IMR-90 (cell line): ENCODE measurements around the gene RASGRF2. TPM values are rescaled to one million over a fixed set of nuclear protein-coding genes. Genes with fewer than 3 reads are reported as not detected.

Source experiments
- ATAC-seq: fragments of 200-7000 bp; cut with Tn5 transposase; 2 replicates; pipeline ENCODE4 v1.9.1; 2020; ENCODE audit warnings: low read depth, mild to moderate bottlenecking, moderate library complexity
- BruUV-seq: library from RNA; stranded (reverse); fragments of 400-500 nt; replicated peaks from 2 replicates; lab custom pipeline; 2021; lab: Mats Ljungman, UMichigan
- CTCF ChIA-PET: fragments of 300-600 bp; formaldehyde crosslinking; extraction: SDS; loops from one replicate; lab custom pipeline; 2021; ENCODE audit warnings: antibody characterized with exemption; lab: Yijun Ruan, JAX
- POLR2A ChIA-PET: fragments of 300-600 bp; sonication (Branson Sonifier 250); formaldehyde crosslinking; loops from one replicate; lab custom pipeline; 2022; ENCODE audit warnings: antibody characterized with exemption; ENCODE audit not compliant: unreplicated experiment; lab: Charles Lee
- DNase-seq: peaks from one replicate; pipeline ENCODE4 v3.0.0; 2013
- H2AFZ ChIP-seq: replicated peaks from 2 replicates; pipeline ENCODE3; 2013; ENCODE audit warnings: low read length, mild to moderate bottlenecking; ENCODE audit not compliant: poor library complexity
- H2AK5ac ChIP-seq: 2 replicates; pipeline ENCODE4 v1.6.1; 2013; ENCODE audit warnings: low read depth, low read length, inconsistent platforms
- H2AK9ac ChIP-seq: replicated peaks from 2 replicates; pipeline ENCODE3; 2013; ENCODE audit warnings: mild to moderate bottlenecking, low read depth, low read length, moderate library complexity; ENCODE audit not compliant: poor library complexity
- H2BK120ac ChIP-seq: 2 replicates; pipeline ENCODE4 v1.6.1; 2013; ENCODE audit warnings: low read depth, low read length, inconsistent platforms
- H2BK15ac ChIP-seq: 3 replicates; pipeline ENCODE4 v1.6.1; 2013; ENCODE audit warnings: low read depth, low read length, inconsistent platforms
- H2BK20ac ChIP-seq: 2 replicates; pipeline ENCODE4 v1.6.1; 2013; ENCODE audit warnings: low read depth, mild to moderate bottlenecking, inconsistent platforms, low read length, moderate library complexity
- H2BK5ac ChIP-seq: 2 replicates; pipeline ENCODE4 v1.6.1; 2013; ENCODE audit warnings: mild to moderate bottlenecking, low read depth, low read length, inconsistent platforms; ENCODE audit not compliant: poor library complexity, severe bottlenecking
- H3K14ac ChIP-seq: replicated peaks from 2 replicates; pipeline ENCODE4 v1.6.1; 2013; ENCODE audit warnings: low read depth, low read length, inconsistent platforms
- H3K18ac ChIP-seq: 2 replicates; pipeline ENCODE4 v1.6.1; 2013; ENCODE audit warnings: low read depth, low read length, control low read depth
- H3K23ac ChIP-seq: 2 replicates; pipeline ENCODE4 v1.6.1; 2013; ENCODE audit warnings: low read depth, low read length, inconsistent platforms
- H3K27ac ChIP-seq: 2 replicates; pipeline ENCODE4 v1.5.1; 2013; ENCODE audit warnings: mild to moderate bottlenecking, control low read depth, low read length; ENCODE audit not compliant: insufficient read depth
- H3K27me3 ChIP-seq: 2 replicates; pipeline ENCODE4 v1.6.1; 2013; ENCODE audit warnings: low read length; ENCODE audit not compliant: control insufficient read depth, insufficient read depth
- H3K36me3 ChIP-seq: 2 replicates; pipeline ENCODE4 v1.6.1; 2013; ENCODE audit warnings: low read length, mixed read lengths; ENCODE audit not compliant: control insufficient read depth, insufficient read depth
- H3K4ac ChIP-seq: 2 replicates; pipeline ENCODE4 v1.6.1; 2013; ENCODE audit warnings: low read depth, low read length, inconsistent platforms
- H3K4me1 ChIP-seq: 2 replicates; pipeline ENCODE4 v1.6.1; 2013; ENCODE audit warnings: low read length, mixed read lengths; ENCODE audit not compliant: control insufficient read depth, insufficient read depth
- H3K4me2 ChIP-seq: 2 replicates; pipeline ENCODE4 v1.6.1; 2013; ENCODE audit warnings: low read depth, mild to moderate bottlenecking, control low read depth, low read length, moderate library complexity
- H3K4me3 ChIP-seq: 2 replicates; pipeline ENCODE4 v1.5.1; 2013; ENCODE audit warnings: low read depth, mild to moderate bottlenecking, control low read depth, low read length, moderate library complexity; ENCODE audit not compliant: insufficient read depth
- H3K56ac ChIP-seq: 2 replicates; pipeline ENCODE4 v1.6.1; 2013; ENCODE audit warnings: low read length, inconsistent platforms; ENCODE audit not compliant: insufficient read depth; ENCODE audit errors: extremely low read depth
- H3K79me1 ChIP-seq, 2 experiments: 2 replicates each; pipeline ENCODE4 v1.6.1; 2013; ENCODE audit warnings: low read length in 2 of 2, inconsistent platforms in 1 of 2, low read depth in 1 of 2
- H3K9ac ChIP-seq: 2 replicates; pipeline ENCODE4 v1.6.1; 2013; ENCODE audit warnings: low read depth, low read length, control low read depth
- H3K9me1 ChIP-seq: 2 replicates; pipeline ENCODE4 v1.6.1; 2013; ENCODE audit warnings: low read length, inconsistent platforms; ENCODE audit not compliant: insufficient read depth
- H3K9me3 ChIP-seq: 2 replicates; pipeline ENCODE4 v1.6.1; 2013; ENCODE audit warnings: low read length; ENCODE audit not compliant: control insufficient read depth, insufficient read depth
- H4K20me1 ChIP-seq: 2 replicates; pipeline ENCODE4 v1.6.1; 2013; ENCODE audit warnings: low read length, inconsistent platforms; ENCODE audit not compliant: insufficient read depth
- H4K5ac ChIP-seq: 2 replicates; pipeline ENCODE4 v1.6.1; 2013; ENCODE audit warnings: mild to moderate bottlenecking, low read depth, low read length, control low read depth
- H4K8ac ChIP-seq, 2 experiments: 2 replicates each; pipeline ENCODE4 v1.6.1; 2013; ENCODE audit warnings: low read depth in 2 of 2, low read length in 2 of 2, control low read depth in 1 of 2, inconsistent platforms in 1 of 2
- H4K91ac ChIP-seq: 2 replicates; pipeline ENCODE4 v1.6.1; 2013; ENCODE audit warnings: low read depth, low read length, inconsistent platforms; ENCODE audit not compliant: insufficient read depth
- BHLHE40 ChIP-seq: fragments of 150-350 bp; IDR thresholded peaks from 2 replicates; pipeline ENCODE4 v1.6.1; 2016; ENCODE audit warnings: mild to moderate bottlenecking, low read depth, low read length
- CEBPB ChIP-seq: IDR thresholded peaks from 2 replicates; pipeline ENCODE4 v1.6.1; 2012; ENCODE audit warnings: low read depth, low read length, improper control_type of control experiment
- CHD1 ChIP-seq: IDR thresholded peaks from 2 replicates; pipeline ENCODE4 v1.6.1; 2012; ENCODE audit warnings: low read depth, low read length, improper control_type of control experiment
- FOS ChIP-seq: fragments of 150-350 bp; IDR thresholded peaks from 2 replicates; pipeline ENCODE4 v1.6.1; 2016; ENCODE audit warnings: low read depth, low read length
- MAFK ChIP-seq: IDR thresholded peaks from 2 replicates; pipeline ENCODE4 v1.6.1; 2012; ENCODE audit warnings: low read depth, low read length, improper control_type of control experiment
- MAZ ChIP-seq: IDR thresholded peaks from 2 replicates; pipeline ENCODE4 v1.6.1; 2012; ENCODE audit warnings: low read depth, mild to moderate bottlenecking, low read length, improper control_type of control experiment, moderate library complexity, borderline replicate concordance
- MXI1 ChIP-seq: IDR thresholded peaks from 2 replicates; pipeline ENCODE4 v1.6.1; 2012; ENCODE audit warnings: low read depth, mild to moderate bottlenecking, low read length, moderate library complexity, borderline replicate concordance
- NFE2L2 ChIP-seq: fragments of 150-350 bp; IDR thresholded peaks from 2 replicates; pipeline ENCODE4 v1.6.1; 2016; ENCODE audit warnings: low read depth, mild to moderate bottlenecking, low read length
- POLR2A ChIP-seq: IDR thresholded peaks from 2 replicates; pipeline ENCODE4 v1.6.1; 2012; ENCODE audit warnings: mild to moderate bottlenecking, low read depth, low read length
- RAD21 ChIP-seq: IDR thresholded peaks from 2 replicates; pipeline ENCODE4 v1.6.1; 2012; ENCODE audit warnings: low read length, improper control_type of control experiment
- RCOR1 ChIP-seq: IDR thresholded peaks from 2 replicates; pipeline ENCODE4 v1.6.1; 2012; ENCODE audit warnings: mild to moderate bottlenecking, low read length, improper control_type of control experiment; ENCODE audit not compliant: insufficient replicate concordance
- RFX5 ChIP-seq: IDR thresholded peaks from 2 replicates; pipeline ENCODE4 v1.8.0; 2012; ENCODE audit warnings: low read depth, mild to moderate bottlenecking, low read length, moderate library complexity
- SMC3 ChIP-seq: fragments of 150-350 bp; IDR thresholded peaks from 2 replicates; pipeline ENCODE4 v1.6.1; 2016; ENCODE audit warnings: low read depth, mild to moderate bottlenecking, antibody characterized with exemption, low read length, moderate library complexity
- WGBS, 2 experiments: methylation state at CpG; one replicate each; pipeline versions ENCODE4 v1.1.5 to v1.1.7; 2013; ENCODE audit warnings: missing lambda C conversion rate in 2 of 2; ENCODE audit not compliant: insufficient read length in 1 of 2; ENCODE audit errors: extremely low coverage in 2 of 2; 5-methylcytosine and 5-hydroxymethylcytosine counted together
- dilution Hi-C: fragments of 300-500 bp; cut with HindIII; formaldehyde crosslinking; loops from one replicate; pipeline ENCODE4 v1.14.3; 2018; ENCODE audit warnings: low sequenced_read_pairs; ENCODE audit not compliant: unreplicated experiment
- in situ Hi-C: fragments of 300-500 bp; cut with MboI; formaldehyde crosslinking; loops from 3 replicates; pipeline ENCODE4 v1.14.3; 2019; ENCODE audit warnings: low sequenced_read_pairs, inconsistent platforms, mixed read lengths
- intact Hi-C: fragments of 100-400 bp; cut with micrococcal nuclease; formaldehyde crosslinking; loops from 2 replicates; pipeline ENCODE4 v1.10.0; 2022
- polyA plus RNA-seq, 3 experiments: library from polyadenylated mRNA; depleted of rRNA; stranded (reverse); fragments of >200 nt; gene quantifications; 2 replicates each; pipeline ENCODE4 v1.2.3, GENCODE V29; 2012; ENCODE audit warnings: low replicate concordance in 1 of 3
- total RNA-seq: library from RNA; depleted of rRNA; stranded (reverse); fragments of >200 nt; gene quantifications from 2 replicates; pipeline ENCODE4 v1.2.3, GENCODE V29; 2012
- TF ChIP-seq, protein P1 (sequence below): conservative IDR thresholded peaks from 2 replicates; pipeline ENCODE4 v1.5.1; 2012; ENCODE audit warnings: mild to moderate bottlenecking, low read depth, low read length, improper control_type of control experiment
- TF ChIP-seq, protein P2 (sequence below): fragments of 150-350 bp; IDR thresholded peaks from 2 replicates; pipeline ENCODE4 v1.6.1; 2016; ENCODE audit warnings: low read depth, mild to moderate bottlenecking, low read length, moderate library complexity, borderline replicate concordance
- TF ChIP-seq, protein P3 (sequence below): fragments of 150-350 bp; IDR thresholded peaks from 2 replicates; pipeline ENCODE4 v1.6.1; 2017; ENCODE audit warnings: mild to moderate bottlenecking, antibody characterized with exemption, low read length, low read depth

RASGRF2 gene
- total and polyA plus RNA-seq, 2 of the 4 experiments (the other 2 are of a cell fraction), result 2.9 to 5.0 TPM

DNA sequence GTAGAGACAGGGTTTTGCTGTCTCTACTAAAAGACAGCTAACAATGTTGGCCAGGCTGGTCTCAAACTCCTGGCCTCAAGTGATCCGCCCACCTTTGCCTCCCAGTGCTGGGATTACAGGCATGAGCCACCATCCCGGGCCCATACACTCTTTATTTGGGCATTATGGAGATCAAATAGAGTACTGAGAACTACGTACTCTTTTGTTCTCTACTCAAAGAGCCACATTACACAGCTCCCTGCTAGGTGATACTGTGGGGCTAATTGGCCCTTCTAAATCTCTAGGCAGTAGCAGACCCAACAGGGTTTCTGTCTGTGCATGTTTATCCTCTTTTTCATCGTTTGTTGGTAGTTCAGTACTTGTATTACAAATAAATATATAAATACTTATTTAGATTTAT lies 289.1 kb downstream of the RASGRF2 start:
- Histone ChIP-seq H4K91ac (no peak overlapping the region), H2AK5ac (no peak overlapping the region), H4K20me1 (no peaks in the 10 kb centered on the region), H3K23ac (no peak overlapping the region), H3K9me3 (no peaks in the 10 kb centered on the region), H2BK120ac (no peak overlapping the region), H2AK9ac (no peak overlapping the region), H3K4me3 (no peak overlapping the region), H3K79me1 (peaks cover 4 to 12% of the 10 kb centered on the region in 2 experiments; a peak in 1 of 4 replicates), H3K36me3 (no peaks in the 10 kb centered on the region), H2BK20ac (no peak overlapping the region), H2BK5ac (no peak overlapping the region), H3K9me1 (peaks cover 15% of the 10 kb centered on the region; the same call in 1 of the 2 replicates), H3K4me1 (peaks cover 5% of the 10 kb centered on the region), H2BK15ac (no peak overlapping the region), H3K4ac (no peak overlapping the region), H2AFZ (no peak overlapping the region), H4K5ac (no peak overlapping the region), H3K4me2 (no peak overlapping the region), H3K27ac (no peak overlapping the region), H3K18ac (no peak overlapping the region), H3K27me3 (no peaks in the 10 kb centered on the region), H3K14ac (no peak overlapping the region), H3K9ac (no peak overlapping the region), H4K8ac (no peak overlapping the region), H3K56ac (no peak overlapping the region)
- WGBS, 2 experiments, result no CpG with 5 or more reads among the region's 4 CpGs
- dilution Hi-C loops (no loop called here), intact Hi-C loops (loop anchor here (10.0 kb wide), 1 partner anchor 46 kb away; no protein-coding TSS in a partner anchor), in situ Hi-C loops (no loop called here)
- no peak for TF ChIP-seq POLR2A
- no peak for TF ChIP-seq RFX5
- TF ChIP-seq BHLHE40, result no peak
- TF ChIP-seq, protein P1, sequence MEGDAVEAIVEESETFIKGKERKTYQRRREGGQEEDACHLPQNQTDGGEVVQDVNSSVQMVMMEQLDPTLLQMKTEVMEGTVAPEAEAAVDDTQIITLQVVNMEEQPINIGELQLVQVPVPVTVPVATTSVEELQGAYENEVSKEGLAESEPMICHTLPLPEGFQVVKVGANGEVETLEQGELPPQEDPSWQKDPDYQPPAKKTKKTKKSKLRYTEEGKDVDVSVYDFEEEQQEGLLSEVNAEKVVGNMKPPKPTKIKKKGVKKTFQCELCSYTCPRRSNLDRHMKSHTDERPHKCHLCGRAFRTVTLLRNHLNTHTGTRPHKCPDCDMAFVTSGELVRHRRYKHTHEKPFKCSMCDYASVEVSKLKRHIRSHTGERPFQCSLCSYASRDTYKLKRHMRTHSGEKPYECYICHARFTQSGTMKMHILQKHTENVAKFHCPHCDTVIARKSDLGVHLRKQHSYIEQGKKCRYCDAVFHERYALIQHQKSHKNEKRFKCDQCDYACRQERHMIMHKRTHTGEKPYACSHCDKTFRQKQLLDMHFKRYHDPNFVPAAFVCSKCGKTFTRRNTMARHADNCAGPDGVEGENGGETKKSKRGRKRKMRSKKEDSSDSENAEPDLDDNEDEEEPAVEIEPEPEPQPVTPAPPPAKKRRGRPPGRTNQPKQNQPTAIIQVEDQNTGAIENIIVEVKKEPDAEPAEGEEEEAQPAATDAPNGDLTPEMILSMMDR, result no peak
- no peak for TF ChIP-seq FOS
- TF ChIP-seq SMC3, result no peak
- TF ChIP-seq MXI1, result no peak
- no peak for TF ChIP-seq NFE2L2
- TF ChIP-seq MAZ, result no peak
- TF ChIP-seq, protein P2, sequence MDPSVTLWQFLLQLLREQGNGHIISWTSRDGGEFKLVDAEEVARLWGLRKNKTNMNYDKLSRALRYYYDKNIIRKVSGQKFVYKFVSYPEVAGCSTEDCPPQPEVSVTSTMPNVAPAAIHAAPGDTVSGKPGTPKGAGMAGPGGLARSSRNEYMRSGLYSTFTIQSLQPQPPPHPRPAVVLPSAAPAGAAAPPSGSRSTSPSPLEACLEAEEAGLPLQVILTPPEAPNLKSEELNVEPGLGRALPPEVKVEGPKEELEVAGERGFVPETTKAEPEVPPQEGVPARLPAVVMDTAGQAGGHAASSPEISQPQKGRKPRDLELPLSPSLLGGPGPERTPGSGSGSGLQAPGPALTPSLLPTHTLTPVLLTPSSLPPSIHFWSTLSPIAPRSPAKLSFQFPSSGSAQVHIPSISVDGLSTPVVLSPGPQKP, result no peak
- no peak for TF ChIP-seq CEBPB
- TF ChIP-seq RAD21, result no peak
- no peak for TF ChIP-seq MAFK
- TF ChIP-seq CHD1, result no peak
- no peak for TF ChIP-seq RCOR1
- TF ChIP-seq, protein P3, sequence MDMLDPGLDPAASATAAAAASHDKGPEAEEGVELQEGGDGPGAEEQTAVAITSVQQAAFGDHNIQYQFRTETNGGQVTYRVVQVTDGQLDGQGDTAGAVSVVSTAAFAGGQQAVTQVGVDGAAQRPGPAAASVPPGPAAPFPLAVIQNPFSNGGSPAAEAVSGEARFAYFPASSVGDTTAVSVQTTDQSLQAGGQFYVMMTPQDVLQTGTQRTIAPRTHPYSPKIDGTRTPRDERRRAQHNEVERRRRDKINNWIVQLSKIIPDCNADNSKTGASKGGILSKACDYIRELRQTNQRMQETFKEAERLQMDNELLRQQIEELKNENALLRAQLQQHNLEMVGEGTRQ, result no peak
- no TSS peak for BruUV-seq
- ChIA-PET CTCF (no interaction called here), POLR2A (no interaction called here)
- ATAC-seq (no peak), DNase-seq (no peak)
